Measurements from ENCODE around the gene RWDD3.

DNA sequence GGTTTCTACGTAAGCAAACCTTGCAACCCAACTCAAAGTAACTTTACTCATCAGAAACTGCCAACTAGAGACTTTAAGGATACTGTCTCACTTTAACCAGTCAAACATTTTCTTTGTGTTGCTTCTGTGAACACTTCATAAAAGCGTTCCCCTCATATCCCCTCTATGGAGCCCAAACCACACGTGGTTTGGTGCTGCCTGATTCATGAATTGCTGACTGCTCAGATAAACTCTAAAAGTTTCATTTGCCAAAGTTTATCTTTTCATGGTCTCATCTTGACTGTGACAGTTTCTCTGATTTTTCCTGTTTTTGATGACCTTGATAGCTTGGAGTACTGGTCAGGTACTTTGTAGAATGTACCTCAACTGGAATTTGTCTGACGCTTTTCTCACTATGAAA is 14.6 kb upstream of the RWDD3 start:
- TF ChIP-seq, protein P1, sequence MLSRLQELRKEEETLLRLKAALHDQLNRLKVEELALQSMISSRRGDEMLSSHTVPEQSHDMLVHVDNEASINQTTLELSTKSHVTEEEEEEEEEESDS (CRISPR knock-in tag; IDR thresholded peaks at IDR 0.05; ENCODE audit: borderline replicate concordance), result no peak
- TF ChIP-seq CHCHD3 (CRISPR knock-in tag; IDR thresholded peaks at IDR 0.05), result no peak
- TF ChIP-seq KDM1A (CRISPR knock-in tag; IDR thresholded peaks at IDR 0.05), result no peak

All from HepG2 (cell line).